GM13977 (cell line): ENCODE results near the gene DPP10.

ENCODE experiments used
- DNase-seq: peaks from one replicate; pipeline ENCODE4 v3.0.0; 2012; ENCODE audit warnings: low spot score
- in situ Hi-C: fragments of 300-500 bp; cut with MboI; formaldehyde crosslinking; loops from one replicate; pipeline ENCODE4 v1.12.0; 2022; ENCODE audit warnings: low sequenced_read_pairs, low pct_unique_long_range_greater_than_20kb, mixed read lengths, inconsistent platforms; ENCODE audit not compliant: unreplicated experiment
- TF ChIP-seq, protein P1 (sequence below): IDR thresholded peaks from 2 replicates; pipeline ENCODE4 v1.5.1; 2012; ENCODE audit warnings: mild to moderate bottlenecking, control low read depth; ENCODE audit not compliant: insufficient read depth; ENCODE audit errors: extremely low read depth, missing control alignments

DPP10 gene

DNA sequence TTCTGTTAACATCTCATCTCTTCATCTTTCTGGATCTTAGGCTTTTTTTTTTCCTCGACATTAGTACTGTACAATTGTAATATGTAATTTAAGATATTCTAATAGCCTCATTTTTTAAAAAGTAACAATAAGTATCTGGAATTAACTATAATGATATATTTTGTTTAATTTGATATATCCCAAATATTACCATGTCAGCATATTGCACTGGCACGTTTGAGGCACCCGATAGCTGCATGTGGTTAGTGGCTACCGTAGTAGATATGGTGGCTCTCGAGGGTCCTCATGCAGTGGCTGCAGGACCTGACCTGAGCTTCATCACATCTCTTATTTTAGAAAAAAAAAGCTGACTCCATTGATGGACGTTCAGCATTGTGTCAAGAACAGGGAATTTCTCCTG is 371.9 kb downstream of the DPP10 start:
- in situ Hi-C loops, result no loop called here
- no peak for DNase-seq
- TF ChIP-seq, protein P1, sequence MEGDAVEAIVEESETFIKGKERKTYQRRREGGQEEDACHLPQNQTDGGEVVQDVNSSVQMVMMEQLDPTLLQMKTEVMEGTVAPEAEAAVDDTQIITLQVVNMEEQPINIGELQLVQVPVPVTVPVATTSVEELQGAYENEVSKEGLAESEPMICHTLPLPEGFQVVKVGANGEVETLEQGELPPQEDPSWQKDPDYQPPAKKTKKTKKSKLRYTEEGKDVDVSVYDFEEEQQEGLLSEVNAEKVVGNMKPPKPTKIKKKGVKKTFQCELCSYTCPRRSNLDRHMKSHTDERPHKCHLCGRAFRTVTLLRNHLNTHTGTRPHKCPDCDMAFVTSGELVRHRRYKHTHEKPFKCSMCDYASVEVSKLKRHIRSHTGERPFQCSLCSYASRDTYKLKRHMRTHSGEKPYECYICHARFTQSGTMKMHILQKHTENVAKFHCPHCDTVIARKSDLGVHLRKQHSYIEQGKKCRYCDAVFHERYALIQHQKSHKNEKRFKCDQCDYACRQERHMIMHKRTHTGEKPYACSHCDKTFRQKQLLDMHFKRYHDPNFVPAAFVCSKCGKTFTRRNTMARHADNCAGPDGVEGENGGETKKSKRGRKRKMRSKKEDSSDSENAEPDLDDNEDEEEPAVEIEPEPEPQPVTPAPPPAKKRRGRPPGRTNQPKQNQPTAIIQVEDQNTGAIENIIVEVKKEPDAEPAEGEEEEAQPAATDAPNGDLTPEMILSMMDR, result no peak

GRCh38 chr2:114821055-114821454 is 378.6 kb downstream of the DPP10 start:
- in situ Hi-C loops, result no loop called here
- DNase-seq, result no peak
- TF ChIP-seq, protein P1, result no peak

GRCh38 chr2:114843963-114844362 is 401.5 kb downstream of the DPP10 start:
- DNase-seq, result no peak
- in situ Hi-C loops, result no loop called here
- TF ChIP-seq, protein P1, result no peak

DNA sequence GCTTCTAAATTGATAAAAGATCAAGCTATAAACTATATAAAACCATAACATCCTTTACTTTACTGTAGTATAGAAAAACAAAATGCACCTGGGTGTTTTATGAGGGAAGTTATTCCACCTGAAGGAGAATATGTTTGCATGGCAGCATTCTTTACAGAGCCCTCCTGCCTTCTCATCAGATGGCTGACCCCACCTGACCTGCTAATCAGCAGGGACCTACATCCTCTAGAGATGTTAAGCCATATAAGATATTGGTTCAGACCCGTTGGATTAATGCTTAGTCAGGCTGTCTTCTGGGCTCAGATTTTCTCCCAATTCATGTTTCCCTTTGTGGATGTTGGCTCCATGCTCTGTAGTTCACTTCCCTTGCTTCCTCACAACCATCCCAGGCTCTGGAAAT is 414.8 kb downstream of the DPP10 start:
- DNase-seq, result no peak
- in situ Hi-C loops, result no loop called here
- TF ChIP-seq, protein P1, result no peak

- TF ChIP-seq, protein P1, result no peak
- no peak for DNase-seq
- in situ Hi-C loops, result no loop called here
Observed at GRCh38 chr2:114859726-114860510, 417.5 kb downstream of the DPP10 start.

- in situ Hi-C loops, result no loop called here
- DNase-seq, result no peak
- TF ChIP-seq, protein P1, result no peak
Observed at GRCh38 chr2:114862243-114862642, 419.8 kb downstream of the DPP10 start.
